ENCODE data around the gene DENND6B.

DNA sequence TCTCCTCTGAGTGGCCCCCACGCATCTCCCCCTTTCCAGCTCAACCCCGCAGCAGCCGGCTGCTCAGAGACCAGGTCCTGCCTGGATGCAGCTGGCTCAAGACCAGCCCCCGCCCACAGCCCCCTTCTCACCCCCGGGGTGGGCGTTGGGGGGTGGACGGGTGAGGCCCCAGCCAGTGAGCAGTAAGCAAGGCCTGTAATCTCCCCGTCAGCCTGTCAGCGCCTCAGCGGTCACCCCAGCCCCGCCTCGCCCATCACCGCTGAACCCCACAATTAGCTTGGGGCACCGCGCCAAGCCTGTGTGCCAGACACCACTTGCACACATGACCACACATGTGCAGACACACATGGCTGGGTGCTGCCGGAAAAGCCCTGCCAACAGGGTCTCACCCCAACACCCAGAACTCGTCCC is 25.2 kb downstream of the DENND6B start:
- TF ChIP-seq POLR2A (IDR thresholded peaks at IDR 0.05; ENCODE audit: borderline replicate concordance, extremely low read depth, insufficient read depth, insufficient read length): no peak
- no peak for TF ChIP-seq EZH2phosphoT487 (IDR thresholded peaks at IDR 0.05; ENCODE audit: borderline replicate concordance)
- TF ChIP-seq CTCF (IDR thresholded peaks at IDR 0.05 in 2 of 3, conservative IDR thresholded peaks at IDR 0.05 in 1 of 3; ENCODE audit: borderline replicate concordance in 1 of 3, insufficient read depth in 1 of 3, low read depth in 2 of 3, low read length in 2 of 3): no peak
